Measurements from ENCODE around the gene PTPN5.

PTPN5 gene

DNA sequence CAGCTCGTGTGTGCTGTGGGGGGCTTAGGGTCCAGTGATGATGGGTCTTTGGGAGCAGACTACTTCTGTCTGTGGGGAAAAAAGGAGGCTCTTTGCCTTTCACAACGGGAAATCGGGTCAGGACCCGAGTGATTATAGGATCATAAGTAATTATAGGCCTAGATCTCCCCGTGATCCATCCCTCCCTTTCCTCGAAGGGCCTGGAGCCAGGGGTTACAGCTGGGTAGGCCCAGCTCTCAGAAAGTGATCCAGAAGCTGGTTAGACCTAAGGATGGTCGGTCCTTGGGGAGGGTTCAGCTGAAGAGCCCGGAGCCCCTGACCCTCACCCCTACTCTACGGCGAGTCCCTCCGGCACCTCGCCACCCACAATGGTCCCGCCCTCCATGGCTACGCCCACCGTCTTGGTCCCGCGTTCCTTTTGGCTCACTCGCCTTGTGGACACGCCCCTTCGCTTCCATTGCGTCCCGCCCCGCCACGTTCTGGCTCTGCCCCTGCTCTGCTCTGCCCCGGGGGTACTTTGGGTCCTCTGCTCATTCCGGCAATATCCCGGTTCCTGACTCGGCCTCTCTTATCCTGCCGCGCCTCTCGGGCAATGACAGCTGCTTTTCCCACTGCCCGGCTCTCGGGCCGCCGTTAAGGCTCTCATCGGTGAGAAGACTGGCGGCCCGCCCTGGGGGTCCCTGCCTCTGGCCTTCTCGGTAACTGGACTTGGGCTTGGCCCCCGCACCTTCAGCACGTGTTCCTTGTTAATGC is 70.6 kb downstream of the PTPN5 start:
- Histone ChIP-seq H3K9me3 (ENCODE audit: control insufficient read depth, insufficient read depth, low read length) (no peaks in the 10 kb centered on the region), H3K36me3 (ENCODE audit: insufficient read depth, low read length) (no peaks in the 10 kb centered on the region), H3K4me1 (ENCODE audit: insufficient read depth, low read length) (peaks cover 4% of the 10 kb centered on the region; the same call in 1 of the 2 replicates), H3K9ac (ENCODE audit: low read depth, low read length) (peak overlapping the region; percentile 73; the same call in 1 of the 2 replicates)

DNA sequence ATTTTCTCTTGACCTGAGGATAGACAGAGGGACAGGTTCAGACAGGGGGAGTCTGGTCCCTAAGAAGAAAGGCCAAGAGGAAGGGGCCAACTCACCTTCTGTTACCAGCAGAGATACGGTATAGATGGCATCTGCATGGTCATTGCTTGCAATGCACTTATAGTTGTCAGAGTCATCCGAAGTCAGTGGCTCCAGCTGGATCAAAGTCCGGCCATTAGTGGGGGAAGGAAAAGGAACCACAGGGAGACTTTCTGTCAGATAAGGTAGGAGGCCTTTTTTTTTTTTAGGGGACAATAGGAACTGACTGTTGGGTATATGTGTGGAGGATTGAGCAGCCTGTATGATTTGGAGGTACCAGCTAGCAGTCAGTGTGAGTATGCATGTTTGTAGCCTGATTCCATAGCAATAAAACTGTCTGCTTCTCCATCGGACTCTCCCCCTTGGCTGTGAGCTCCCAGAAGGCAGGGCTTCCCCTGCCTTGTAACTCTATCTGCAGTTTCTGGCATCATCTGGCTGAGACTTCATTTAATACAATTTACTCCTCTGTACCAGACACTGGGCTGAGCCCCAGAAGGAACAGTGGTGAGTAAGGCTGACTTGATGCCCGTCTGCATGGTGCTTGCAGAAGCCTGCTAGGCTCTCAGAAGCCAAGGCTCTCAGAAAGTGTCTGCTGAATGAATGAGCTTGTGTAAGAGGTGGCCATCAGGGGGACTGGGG is 71.3 kb downstream of the PTPN5 start:
- no peaks in the 10 kb centered on the region for H3K9me3 ChIP-seq (ENCODE audit: control insufficient read depth, insufficient read depth, low read length)
- no peaks in the 10 kb centered on the region for H3K36me3 ChIP-seq (ENCODE audit: insufficient read depth, low read length)
- H3K9ac ChIP-seq (ENCODE audit: low read depth, low read length) = peak overlapping the region; percentile 73; the same call in 1 of the 2 replicates
- no peaks in the 10 kb centered on the region for H3K4me1 ChIP-seq (ENCODE audit: insufficient read depth, low read length)

GRCh38 chr11:18715476-18715875 is 76.1 kb downstream of the PTPN5 start:
- Histone ChIP-seq H3K36me3 (ENCODE audit: insufficient read depth, low read length) (no peaks in the 10 kb centered on the region), H3K4me1 (ENCODE audit: insufficient read depth, low read length) (no peaks in the 10 kb centered on the region), H3K9ac (ENCODE audit: low read depth, low read length) (no peak overlapping the region), H3K9me3 (ENCODE audit: control insufficient read depth, insufficient read depth, low read length) (no peaks in the 10 kb centered on the region)

GRCh38 chr11:18714443-18714780 is 77.2 kb downstream of the PTPN5 start:
- Histone ChIP-seq H3K36me3 (ENCODE audit: insufficient read depth, low read length) (no peaks in the 10 kb centered on the region), H3K9ac (ENCODE audit: low read depth, low read length) (no peak overlapping the region), H3K4me1 (ENCODE audit: insufficient read depth, low read length) (no peaks in the 10 kb centered on the region), H3K9me3 (ENCODE audit: control insufficient read depth, insufficient read depth, low read length) (no peaks in the 10 kb centered on the region)

DNA sequence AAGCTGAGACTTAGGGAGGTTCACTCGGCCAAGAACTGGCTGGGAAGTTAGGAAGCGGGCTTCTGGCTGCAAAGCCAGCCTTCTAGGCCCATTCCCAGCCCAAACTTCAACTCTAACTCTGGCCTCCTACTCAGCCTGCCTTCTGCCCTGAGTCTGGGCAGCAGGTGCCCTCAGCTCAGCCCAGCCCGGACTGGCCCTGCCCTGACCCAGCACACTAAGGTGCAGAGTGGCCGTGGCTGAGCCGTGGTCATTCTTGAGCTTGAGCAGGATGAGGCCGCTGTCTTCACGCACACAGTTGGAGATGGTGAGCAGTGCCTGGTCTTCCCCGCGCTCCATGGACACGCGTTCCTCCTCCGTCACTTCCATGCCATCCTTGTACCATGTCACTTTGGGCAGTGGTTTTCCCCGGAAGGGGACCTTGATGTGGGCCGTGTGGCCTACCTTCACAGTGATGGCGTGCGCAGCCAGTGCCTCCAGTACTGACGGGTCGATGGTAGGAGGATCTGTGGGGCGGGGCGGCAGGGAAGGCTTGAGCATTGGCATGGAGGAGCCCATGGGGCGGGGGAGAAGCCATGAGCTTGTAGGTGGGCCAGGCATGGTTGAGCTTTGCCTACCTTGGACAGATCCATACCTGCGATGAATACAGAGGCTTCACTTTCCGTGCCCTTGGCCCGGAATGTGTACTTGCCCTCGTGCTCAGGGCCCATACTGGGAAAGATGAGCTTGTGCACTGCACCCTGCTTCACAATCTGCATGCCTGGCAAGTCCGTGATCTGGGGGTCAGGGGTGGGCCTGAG is 77.8 kb downstream of the PTPN5 start:
- H3K9ac ChIP-seq (ENCODE audit: low read depth, low read length) = no peak overlapping the region
- no peaks in the 10 kb centered on the region for H3K4me1 ChIP-seq (ENCODE audit: insufficient read depth, low read length)
- no peaks in the 10 kb centered on the region for H3K36me3 ChIP-seq (ENCODE audit: insufficient read depth, low read length)
- no peaks in the 10 kb centered on the region for H3K9me3 ChIP-seq (ENCODE audit: control insufficient read depth, insufficient read depth, low read length)

GRCh38 chr11:18710545-18710944 is 81.1 kb downstream of the PTPN5 start:
- H3K9me3 ChIP-seq (ENCODE audit: control insufficient read depth, insufficient read depth, low read length) = no peaks in the 10 kb centered on the region
- H3K9ac ChIP-seq (ENCODE audit: low read depth, low read length) = no peak overlapping the region
- no peaks in the 10 kb centered on the region for H3K36me3 ChIP-seq (ENCODE audit: insufficient read depth, low read length)
- no peaks in the 10 kb centered on the region for H3K4me1 ChIP-seq (ENCODE audit: insufficient read depth, low read length)

DNA sequence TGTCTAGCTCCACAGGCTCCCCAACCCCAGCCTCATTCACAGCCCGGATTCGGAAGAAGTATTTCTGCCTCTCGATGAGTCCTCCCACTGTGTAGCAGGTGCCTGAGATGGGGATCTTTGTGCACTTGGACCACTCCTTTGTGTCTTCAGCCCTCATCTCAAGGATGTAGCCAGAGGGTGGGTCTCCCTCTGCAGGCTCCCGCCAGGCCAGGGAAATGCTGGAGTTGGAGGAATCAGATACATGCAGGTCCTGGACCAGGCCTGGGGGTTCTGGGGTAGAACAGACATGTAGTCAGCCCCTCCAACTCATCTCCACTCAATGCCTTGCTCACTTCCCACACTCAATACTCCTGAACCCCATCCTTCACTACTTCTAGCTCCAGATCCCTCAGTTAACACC is 82.2 kb downstream of the PTPN5 start:
- Histone ChIP-seq H3K4me1 (ENCODE audit: insufficient read depth, low read length) (no peaks in the 10 kb centered on the region), H3K9me3 (ENCODE audit: control insufficient read depth, insufficient read depth, low read length) (no peaks in the 10 kb centered on the region), H3K9ac (ENCODE audit: low read depth, low read length) (no peak overlapping the region), H3K36me3 (ENCODE audit: insufficient read depth, low read length) (no peaks in the 10 kb centered on the region)

DNA sequence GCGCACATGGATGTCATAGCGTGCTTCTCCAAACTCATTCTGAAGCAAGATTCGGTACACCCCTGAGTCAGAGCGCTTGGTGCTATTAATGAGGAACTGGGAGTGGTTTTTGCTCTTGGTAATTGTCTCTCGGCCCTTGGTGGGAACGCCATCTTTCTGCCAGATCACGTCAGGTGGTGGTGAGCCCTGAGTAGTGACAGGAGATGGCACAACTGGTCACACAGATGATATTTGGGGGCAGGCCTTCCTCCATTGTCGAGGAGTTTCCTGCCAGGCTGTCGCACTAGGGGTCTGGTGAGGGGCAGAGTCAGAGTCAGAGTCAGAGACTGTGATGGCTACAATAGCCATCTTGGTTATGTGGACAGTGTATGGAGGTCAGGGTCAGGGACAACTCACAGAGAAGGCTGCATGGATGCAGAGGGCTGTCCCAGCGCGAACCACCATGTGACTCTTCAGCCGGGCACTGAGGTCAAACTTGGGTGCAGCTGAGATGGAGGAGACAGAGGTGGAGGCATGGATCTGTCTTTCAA is 83.7 kb downstream of the PTPN5 start:
- Histone ChIP-seq H3K9me3 (ENCODE audit: control insufficient read depth, insufficient read depth, low read length) (no peaks in the 10 kb centered on the region), H3K9ac (ENCODE audit: low read depth, low read length) (no peak overlapping the region), H3K36me3 (ENCODE audit: insufficient read depth, low read length) (no peaks in the 10 kb centered on the region), H3K4me1 (ENCODE audit: insufficient read depth, low read length) (no peaks in the 10 kb centered on the region)

- no peaks in the 10 kb centered on the region for H3K36me3 ChIP-seq (ENCODE audit: insufficient read depth, low read length)
- H3K9me3 ChIP-seq (ENCODE audit: control insufficient read depth, insufficient read depth, low read length) = no peaks in the 10 kb centered on the region
- no peaks in the 10 kb centered on the region for H3K4me1 ChIP-seq (ENCODE audit: insufficient read depth, low read length)
- no peak overlapping the region; the same call in 1 of the 2 replicates for H3K9ac ChIP-seq (ENCODE audit: low read depth, low read length)
These were observed 85.0 kb downstream of the PTPN5 start for GRCh38 chr11:18706330-18707243.

- Histone ChIP-seq H3K9me3 (ENCODE audit: control insufficient read depth, insufficient read depth, low read length) (no peaks in the 10 kb centered on the region), H3K9ac (ENCODE audit: low read depth, low read length) (no peak overlapping the region), H3K36me3 (ENCODE audit: insufficient read depth, low read length) (no peaks in the 10 kb centered on the region), H3K4me1 (ENCODE audit: insufficient read depth, low read length) (no peaks in the 10 kb centered on the region)
These were observed 85.8 kb downstream of the PTPN5 start for GRCh38 chr11:18705651-18706281.

GRCh38 chr11:18704698-18705097 is 86.9 kb downstream of the PTPN5 start:
- no peaks in the 10 kb centered on the region; the same call in 1 of the 2 replicates for H3K4me1 ChIP-seq (ENCODE audit: insufficient read depth, low read length)

GRCh38 chr11:18704045-18704645 is 87.5 kb downstream of the PTPN5 start:
- Histone ChIP-seq H3K9ac (ENCODE audit: low read depth, low read length) (no peak overlapping the region), H3K9me3 (ENCODE audit: control insufficient read depth, insufficient read depth, low read length) (no peaks in the 10 kb centered on the region), H3K36me3 (ENCODE audit: insufficient read depth, low read length) (no peaks in the 10 kb centered on the region), H3K4me1 (ENCODE audit: insufficient read depth, low read length) (no peaks in the 10 kb centered on the region; the same call in 1 of the 2 replicates)

More at GRCh38 chr11:18704698-18705097, 86.9 kb downstream of the PTPN5 start:
- Histone ChIP-seq H3K9ac (ENCODE audit: low read depth, low read length) (no peak overlapping the region), H3K9me3 (ENCODE audit: control insufficient read depth, insufficient read depth, low read length) (no peaks in the 10 kb centered on the region), H3K36me3 (ENCODE audit: insufficient read depth, low read length) (no peaks in the 10 kb centered on the region)

Data from ES-I3 (cell line).